Measurements from ENCODE around the gene FAM47B.

FAM47B gene

DNA sequence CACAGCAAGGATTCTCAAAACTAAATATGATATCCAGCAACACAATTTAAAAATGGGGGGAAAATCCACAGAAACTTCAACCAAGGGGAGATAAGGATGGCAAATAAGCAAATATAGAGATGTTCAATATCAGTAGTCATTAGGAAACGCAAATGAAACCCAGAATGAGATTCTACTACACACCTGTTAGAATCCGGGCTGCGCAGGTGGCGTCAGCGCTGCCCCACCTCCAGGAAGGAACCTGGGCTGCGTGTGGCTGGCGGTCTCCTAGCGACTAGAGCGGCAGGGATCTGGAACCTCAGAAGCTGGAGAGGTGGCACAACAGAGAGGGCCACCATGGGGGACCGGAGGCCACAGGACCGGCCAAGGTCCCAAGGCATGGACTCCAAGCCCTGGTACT lies at the start of gene FAM47B:
FAM47B (plus strand) TSS at position 301 of the 400 bp plus-strand sequence; CDS start at position 337, 36 bp downstream.
- DNase-seq: no peak

DNA sequence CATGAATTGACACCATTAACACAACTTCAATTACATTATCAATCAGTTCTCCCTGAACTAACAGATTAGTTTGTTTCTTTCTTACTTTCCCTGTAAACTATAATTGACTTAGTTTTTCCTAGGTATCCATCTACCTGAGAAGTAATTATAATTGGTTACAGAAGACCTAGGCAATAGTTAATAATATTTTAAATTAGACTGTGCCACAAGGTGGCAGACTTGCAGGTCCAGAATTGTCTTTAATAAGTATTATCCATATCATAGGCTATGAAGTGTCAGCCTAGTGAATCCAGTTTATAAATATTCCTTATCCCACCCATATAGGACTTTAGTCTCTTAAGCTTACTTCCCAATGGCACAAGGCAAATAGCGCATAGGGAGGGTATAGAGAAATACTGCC lies 48.9 kb upstream of the FAM47B start:
- DNase-seq: no peak

DNA sequence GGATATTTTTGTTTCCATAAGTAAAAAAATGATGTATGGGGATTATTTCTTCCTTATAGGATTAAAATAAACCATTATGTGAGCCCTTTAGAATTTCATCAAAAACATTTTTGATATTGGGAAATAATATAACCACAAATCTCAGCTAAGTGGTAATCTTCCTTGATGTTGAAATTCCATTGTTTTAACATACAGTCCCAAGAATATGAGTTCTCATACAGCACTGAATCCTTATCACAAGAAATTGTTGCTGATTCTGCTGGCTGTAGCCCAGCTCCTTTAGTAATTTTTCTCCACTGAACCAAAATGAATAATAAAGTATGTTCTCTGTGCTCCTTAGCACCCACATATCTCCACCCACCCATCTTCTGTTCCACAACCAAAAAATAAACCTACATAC lies 41.9 kb upstream of the FAM47B start:
- no peak for DNase-seq

DNA sequence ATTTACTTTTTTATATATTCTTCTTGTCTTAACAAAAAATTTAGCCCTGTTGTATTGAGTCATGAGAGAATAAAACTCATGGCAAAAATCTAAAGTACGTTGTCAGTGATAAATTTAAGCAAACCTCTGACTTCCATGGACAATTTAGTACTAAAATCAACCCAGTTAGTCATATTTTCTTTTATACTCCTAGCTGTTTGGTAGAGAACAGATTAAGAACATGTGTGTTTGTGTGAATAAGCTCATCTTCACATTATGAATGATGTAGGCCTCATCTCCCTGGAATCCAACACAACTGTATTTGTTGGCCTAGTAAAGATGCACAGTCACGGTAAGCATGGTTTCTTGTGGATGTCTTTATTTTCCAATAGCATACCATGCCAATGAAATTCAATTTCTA lies 40.8 kb upstream of the FAM47B start:
- no peak for DNase-seq

DNA sequence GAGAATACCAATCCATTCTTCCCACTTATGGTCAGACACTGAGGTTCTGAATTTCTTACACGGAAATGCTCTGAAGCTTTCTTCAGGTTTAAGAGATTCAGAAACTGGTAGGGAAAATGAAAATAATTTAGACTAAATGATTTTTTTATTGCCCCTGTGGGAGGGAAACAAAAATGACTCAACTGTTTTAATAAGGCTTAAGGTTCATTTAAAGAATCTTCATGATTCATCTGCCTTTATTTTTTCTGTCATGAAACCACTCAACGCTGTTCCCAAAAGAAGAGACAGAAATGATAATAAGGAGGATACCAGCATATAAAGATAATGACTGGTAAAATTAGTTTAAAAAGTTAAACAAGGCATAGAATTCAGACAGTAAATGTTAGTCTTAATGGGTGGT lies 39.3 kb upstream of the FAM47B start:
- DNase-seq: no peak

DNA sequence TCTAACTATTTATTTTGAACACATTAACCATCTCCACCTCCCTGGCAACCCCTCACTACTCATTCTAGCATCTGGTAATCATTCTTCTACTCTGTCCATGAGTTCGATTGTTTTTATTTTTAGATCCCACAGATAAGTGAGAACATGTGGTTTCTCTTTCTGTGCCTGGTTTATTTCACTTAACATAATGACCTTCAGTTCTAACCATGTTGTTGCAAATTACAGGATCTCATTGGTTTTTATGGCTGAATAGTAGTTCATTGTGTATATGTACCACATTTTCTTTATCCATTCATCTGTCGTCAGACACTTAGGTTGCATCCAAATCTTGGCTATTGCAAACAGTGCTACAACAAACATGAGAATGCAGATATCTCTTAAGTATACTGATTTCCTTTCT lies 33.4 kb upstream of the FAM47B start:
- no peak for DNase-seq

DNA sequence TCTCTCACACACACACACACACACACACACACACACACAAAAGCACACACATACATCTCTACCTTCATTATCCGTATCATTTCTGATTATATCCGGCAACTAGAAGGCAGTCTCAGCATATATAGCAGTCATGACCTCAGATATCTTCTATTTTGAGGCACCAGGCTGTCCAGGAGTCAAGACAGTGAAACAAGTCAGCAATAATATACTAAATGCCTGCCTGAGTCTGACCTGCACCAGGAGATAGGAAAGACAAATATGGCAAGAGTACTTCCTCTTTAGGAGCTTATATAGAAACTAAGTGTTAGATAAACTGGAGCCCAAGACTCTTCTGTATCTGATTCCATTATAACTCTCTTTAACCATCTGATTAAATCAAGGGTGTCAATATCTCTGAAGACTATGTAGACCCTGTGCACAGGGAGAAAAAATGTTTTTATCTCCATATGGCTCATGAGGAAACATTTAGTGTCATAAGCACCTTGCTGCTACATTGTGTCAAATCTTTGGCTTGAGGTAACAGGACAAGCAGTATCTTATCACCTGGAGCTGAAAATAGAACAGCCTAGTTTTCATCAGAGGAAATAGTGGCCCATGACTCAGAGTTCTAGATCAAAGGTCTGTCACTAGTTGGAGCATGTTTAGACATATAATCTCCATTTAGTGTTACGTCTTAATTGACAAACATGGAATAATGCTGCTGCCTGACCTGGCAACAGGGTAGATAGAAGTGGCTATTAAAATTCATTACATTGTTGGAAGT lies 27.0 kb upstream of the FAM47B start:
- no peak for DNase-seq

DNA sequence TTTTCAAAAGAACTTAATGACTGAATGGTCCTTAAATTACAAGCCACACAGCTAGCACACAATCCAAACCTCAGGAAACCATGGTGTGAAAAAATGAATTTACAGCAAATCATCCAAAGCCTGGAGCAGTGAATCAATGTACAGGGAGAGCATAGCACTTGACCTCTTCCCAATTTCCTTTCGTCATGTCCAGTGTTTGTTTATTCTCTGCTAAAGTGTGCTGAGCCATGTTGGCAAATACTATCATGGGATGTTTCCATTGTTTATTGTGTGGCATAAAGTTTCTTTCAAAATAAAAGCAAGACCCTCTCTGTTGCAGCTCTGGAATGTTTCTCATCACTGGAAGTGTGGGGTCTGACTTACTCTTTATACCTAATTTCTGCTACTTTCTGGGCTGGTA lies 25.4 kb upstream of the FAM47B start:
- DNase-seq: no peak

DNA sequence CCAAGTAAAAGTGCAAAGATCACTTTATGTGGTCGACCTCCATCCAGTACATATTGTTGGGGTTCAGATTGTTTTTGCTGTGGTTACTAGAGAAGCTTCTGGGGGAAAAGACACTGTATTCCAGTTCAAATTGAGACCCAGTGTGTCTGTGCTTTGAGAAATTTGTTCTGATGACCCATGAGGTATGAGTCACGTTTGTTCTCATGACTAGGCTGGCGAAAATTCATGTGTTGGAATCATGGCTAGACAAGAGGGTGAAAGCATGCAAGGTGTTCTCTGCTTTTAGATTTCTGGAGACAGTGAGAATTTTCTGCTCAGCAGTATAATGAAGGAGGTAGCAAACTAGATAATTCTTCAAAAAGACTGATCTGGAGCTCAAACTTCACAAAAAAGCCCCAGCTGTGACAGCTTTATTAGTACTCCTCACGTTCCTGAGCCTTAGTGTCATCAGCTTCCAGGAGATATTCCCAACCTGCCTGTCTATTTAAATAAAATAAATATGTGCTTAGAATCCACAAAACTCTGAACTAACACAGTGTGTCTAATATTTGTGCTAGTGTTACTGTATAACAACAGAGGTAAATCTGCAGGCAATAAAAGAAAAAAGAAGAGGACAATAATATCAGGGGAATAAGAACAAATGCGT lies 24.4 kb upstream of the FAM47B start:
- DNase-seq: no peak

DNA sequence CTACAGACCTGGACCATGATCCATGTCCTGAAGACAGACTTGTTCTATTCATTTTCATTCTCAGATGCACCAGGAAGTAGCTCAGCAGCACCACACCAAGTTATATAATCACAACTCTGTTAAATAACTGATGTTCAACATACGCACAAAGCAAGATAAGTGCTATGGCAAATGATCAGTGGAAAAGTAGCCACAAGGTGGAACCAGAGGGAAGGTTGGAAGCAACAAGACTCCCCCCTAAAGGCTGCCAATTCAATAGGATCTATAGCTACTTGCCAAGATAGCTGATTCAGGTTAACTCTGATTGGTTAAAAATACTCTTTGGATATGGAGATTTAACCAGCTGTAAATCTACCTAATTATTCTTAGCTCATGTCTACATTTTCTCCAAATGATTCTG lies 23.7 kb upstream of the FAM47B start:
- DNase-seq: no peak

DNA sequence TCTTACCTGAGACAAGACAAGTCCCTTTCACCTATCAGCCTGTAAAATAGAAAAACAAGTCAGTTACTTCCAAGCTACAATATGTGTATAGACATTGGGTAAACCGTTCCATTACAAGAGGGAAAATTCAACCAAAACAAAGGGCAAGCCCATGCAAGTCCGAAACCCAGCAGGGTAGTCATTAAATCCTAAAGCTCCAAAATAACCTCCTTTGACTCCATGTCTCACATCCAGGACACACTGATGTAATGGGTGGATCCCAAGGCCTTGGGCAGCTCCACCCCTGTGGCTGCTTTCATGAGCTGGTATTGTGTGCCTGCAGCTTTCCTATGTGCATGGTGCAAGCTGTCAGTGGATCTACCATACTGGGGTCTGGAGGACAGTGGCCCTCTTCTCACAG lies 14.7 kb upstream of the FAM47B start:
- no peak for DNase-seq

DNA sequence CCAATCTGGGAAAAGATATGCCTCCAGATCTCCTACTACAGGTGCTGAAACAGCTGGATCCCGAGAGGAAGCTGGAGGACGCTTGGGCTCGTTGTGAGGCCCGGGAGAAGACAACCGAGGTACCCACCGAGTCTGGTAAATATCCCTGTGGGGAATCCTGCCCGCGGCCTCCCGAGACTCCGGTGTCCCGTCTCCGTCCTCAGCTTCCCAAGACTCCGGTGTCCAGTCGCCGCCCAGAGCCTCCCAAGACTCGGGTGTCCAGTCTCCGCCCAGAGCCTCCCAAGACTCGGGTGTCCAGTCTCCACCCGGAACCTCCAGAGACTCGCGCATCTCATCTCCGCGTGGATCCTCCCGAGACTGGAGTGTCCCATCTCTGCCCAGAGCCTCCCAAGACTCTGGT lies 639 bp downstream of the FAM47B start:
- no peak for DNase-seq

DNA sequence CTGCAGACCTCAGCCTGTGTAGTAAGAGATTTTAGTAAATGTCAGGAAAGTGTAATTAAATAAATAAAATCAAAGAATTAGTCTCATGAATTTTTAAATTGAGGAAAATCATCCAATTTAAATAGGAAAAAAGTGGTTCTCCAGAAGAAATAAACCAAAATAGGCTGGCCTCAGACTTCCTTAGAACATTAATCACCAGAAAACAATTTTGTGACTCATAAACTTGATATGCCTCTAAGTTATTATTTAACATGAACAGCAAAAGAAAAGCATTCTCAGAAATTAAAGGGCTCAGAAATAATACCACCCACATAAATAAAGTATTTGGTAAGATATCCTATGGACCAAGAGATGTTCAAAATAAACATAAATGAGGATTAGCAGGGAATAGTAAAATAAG lies 14.3 kb downstream of the FAM47B start:
- DNase-seq: no peak

DNA sequence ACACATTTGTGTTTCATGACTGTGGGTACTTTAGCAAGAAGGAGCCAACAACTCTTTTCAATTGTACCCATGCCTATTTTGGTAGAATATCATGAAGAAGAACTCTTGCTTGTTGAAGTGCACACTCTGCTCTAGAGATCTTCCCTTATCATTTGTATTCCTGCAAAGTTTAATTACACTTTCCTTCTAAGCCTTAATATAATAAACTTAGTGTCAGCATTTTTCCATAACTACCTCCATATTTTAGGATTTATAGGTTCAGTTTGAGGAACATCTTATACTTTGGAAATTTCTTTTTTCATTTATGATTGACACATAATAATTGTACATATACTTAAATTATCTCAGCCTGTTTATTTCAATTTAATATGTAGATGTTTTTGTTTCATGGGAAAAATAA lies 19.1 kb downstream of the FAM47B start:
- no peak for DNase-seq

DNA sequence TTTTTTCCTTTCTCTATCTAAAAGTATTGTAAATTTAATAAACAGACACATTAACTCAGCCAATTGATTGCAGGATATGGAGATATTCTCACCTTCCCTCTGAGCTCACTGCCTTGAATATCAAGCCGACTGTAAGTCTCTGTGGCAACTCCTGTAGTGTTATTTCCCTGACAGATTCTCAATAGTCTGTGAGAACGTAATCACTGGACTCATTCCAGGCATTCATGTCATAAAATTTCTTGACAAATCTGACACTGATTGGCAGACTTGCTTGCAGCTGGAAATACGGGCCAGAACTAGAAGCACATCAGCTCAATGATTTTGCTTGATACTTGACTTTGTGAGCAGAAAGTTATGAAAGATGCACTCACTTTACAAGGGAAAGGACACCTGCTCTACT lies 29.6 kb downstream of the FAM47B start:
- no peak for DNase-seq

DNA sequence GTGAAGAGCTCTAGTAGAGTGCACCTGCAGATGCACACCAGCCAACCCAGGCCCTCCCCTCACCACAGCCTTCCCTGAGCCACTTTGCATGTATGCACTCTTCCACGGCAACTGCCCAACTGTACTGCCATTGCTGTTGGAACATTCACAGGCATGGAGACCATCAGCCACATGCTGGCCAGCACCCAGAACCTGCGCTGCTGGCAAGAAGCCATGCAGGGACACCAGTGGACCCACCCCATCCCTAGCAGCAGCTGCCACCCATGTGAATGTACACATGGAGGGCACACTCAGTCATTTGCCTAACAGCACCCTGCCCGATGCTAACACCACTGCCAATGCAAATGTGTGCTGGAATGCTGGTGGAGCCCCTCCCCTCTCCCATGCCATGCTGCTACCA lies 35.6 kb downstream of the FAM47B start:
- DNase-seq: no peak

DNA sequence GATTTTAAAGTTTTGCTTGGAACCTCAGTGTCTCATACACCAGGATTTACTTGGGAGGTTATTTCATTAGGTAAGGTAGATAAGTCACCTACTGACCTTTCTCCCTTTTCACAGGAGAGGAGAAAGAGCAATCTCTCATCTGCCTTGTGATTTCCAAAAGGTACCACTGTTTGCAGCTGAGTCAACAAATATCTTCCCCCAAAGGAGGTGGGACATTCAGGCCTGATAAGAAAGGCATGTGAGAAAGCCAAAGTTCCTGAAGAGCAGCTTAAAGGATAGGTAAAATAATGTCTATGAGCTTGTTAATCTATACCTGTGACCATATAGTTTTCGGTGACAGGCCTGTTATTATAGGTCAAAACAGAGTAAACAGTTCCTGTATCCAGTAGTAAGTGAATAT lies 45.0 kb downstream of the FAM47B start:
- no peak for DNase-seq
